HEK293 (cell line): ENCODE results near the gene NXN.

Experiments used
- CTCF ChIA-PET: fragments of 350-600 bp; formaldehyde crosslinking; extraction: SDS; loops from one replicate; lab custom pipeline; 2021; ENCODE audit warnings: antibody characterized with exemption; lab: Yijun Ruan, JAX
- POLR2A ChIA-PET: fragments of 300-600 bp; formaldehyde crosslinking; extraction: SDS; loops from one replicate; lab custom pipeline; 2020; ENCODE audit warnings: antibody characterized with exemption, inconsistent platforms; lab: Yijun Ruan, JAX
- H3K27ac ChIP-seq: fragments of 200-500 bp; sonication (Bioruptor generic); 2 replicates; pipeline ENCODE4 v1.5.1; 2014; ENCODE audit warnings: low read depth, low read length, control low read depth, inconsistent platforms; ENCODE audit errors: extremely low read depth
- H3K36me3 ChIP-seq, 2 experiments: fragments of 200-500 bp in 1 of 2; sonication (Bioruptor generic) in 1 of 2; 1 replicate in 1 of 2; 2 replicates in 1 of 2; pipeline ENCODE4 v1.5.1; 2014 to 2017; ENCODE audit warnings: inconsistent platforms in 2 of 2, low read length in 2 of 2; ENCODE audit not compliant: control insufficient read depth in 2 of 2, insufficient read depth in 1 of 2
- H3K4me1 ChIP-seq: fragments of 200-500 bp; sonication (Bioruptor generic); 2 replicates; pipeline ENCODE4 v1.5.1; 2014; ENCODE audit warnings: mild to moderate bottlenecking, low read length, inconsistent platforms; ENCODE audit not compliant: control insufficient read depth, insufficient read depth
- H3K4me3 ChIP-seq: 2 replicates; pipeline ENCODE4 v1.5.1; 2011; ENCODE audit warnings: low read depth, mild to moderate bottlenecking, control low read depth, low read length, moderate library complexity
- H3K9me3 ChIP-seq: fragments of 200-500 bp; sonication (Bioruptor generic); 2 replicates; pipeline ENCODE4 v1.5.1; 2014; ENCODE audit warnings: low read depth, low read length, inconsistent platforms; ENCODE audit not compliant: control insufficient read depth, insufficient read depth
- BCL6B ChIP-seq: fragments of 450-650 bp; formaldehyde crosslinking; IDR thresholded peaks from 2 replicates; pipeline ENCODE4 v1.5.1; 2017; ENCODE audit warnings: missing biosample characterization, missing genetic modification characterization
- GLI4 ChIP-seq: fragments of 450-650 bp; formaldehyde crosslinking; IDR thresholded peaks from 2 replicates; pipeline ENCODE4 v1.5.1; 2016; ENCODE audit warnings: missing biosample characterization, missing genetic modification characterization
- MYNN ChIP-seq: fragments of 450-650 bp; formaldehyde crosslinking; IDR thresholded peaks from 2 replicates; pipeline ENCODE4 v1.5.1; 2016; ENCODE audit warnings: missing biosample characterization, missing genetic modification characterization, borderline replicate concordance
- PRDM2 ChIP-seq: fragments of 450-650 bp; formaldehyde crosslinking; IDR thresholded peaks from 2 replicates; pipeline ENCODE4 v1.5.1; 2016; ENCODE audit warnings: missing biosample characterization, missing genetic modification characterization, borderline replicate concordance
- PRDM6 ChIP-seq: fragments of 450-650 bp; formaldehyde crosslinking; IDR thresholded peaks from 2 replicates; pipeline ENCODE4 v1.5.1; 2017; ENCODE audit warnings: missing biosample characterization, missing genetic modification characterization
- RBAK ChIP-seq: fragments of 450-650 bp; formaldehyde crosslinking; IDR thresholded peaks from 2 replicates; pipeline ENCODE4 v1.5.1; 2016; ENCODE audit warnings: missing biosample characterization, missing genetic modification characterization
- REPIN1 ChIP-seq: fragments of 450-650 bp; formaldehyde crosslinking; IDR thresholded peaks from 2 replicates; pipeline ENCODE4 v1.5.1; 2017; ENCODE audit warnings: missing biosample characterization, missing genetic modification characterization, low read depth
- TRIM28 ChIP-seq: IDR thresholded peaks from 2 replicates; pipeline ENCODE4 v1.6.1; 2011; ENCODE audit warnings: low read length, control low read depth, borderline replicate concordance
- YY1 ChIP-seq: fragments of 450-650 bp; formaldehyde crosslinking; IDR thresholded peaks from 2 replicates; pipeline ENCODE4 v1.5.1; 2018; ENCODE audit warnings: missing biosample characterization, missing genetic modification characterization
- ZBTB21 ChIP-seq: fragments of 450-650 bp; formaldehyde crosslinking; IDR thresholded peaks from 2 replicates; pipeline ENCODE4 v1.5.1; 2017; ENCODE audit warnings: missing biosample characterization, missing genetic modification characterization
- ZBTB44 ChIP-seq: fragments of 450-650 bp; IDR thresholded peaks from 2 replicates; pipeline ENCODE4 v1.5.1; 2018; ENCODE audit warnings: missing biosample characterization, mild to moderate bottlenecking, missing genetic modification characterization
- ZFP37 ChIP-seq: fragments of 450-650 bp; formaldehyde crosslinking; IDR thresholded peaks from 2 replicates; pipeline ENCODE4 v1.5.1; 2016; ENCODE audit warnings: missing biosample characterization, missing genetic modification characterization
- ZNF121 ChIP-seq: fragments of 450-650 bp; formaldehyde crosslinking; IDR thresholded peaks from 2 replicates; pipeline ENCODE4 v1.5.1; 2016; ENCODE audit warnings: missing biosample characterization, missing genetic modification characterization
- ZNF174 ChIP-seq: fragments of 450-650 bp; formaldehyde crosslinking; IDR thresholded peaks from 2 replicates; pipeline ENCODE4 v1.5.0; 2017; ENCODE audit warnings: missing biosample characterization, mild to moderate bottlenecking, missing genetic modification characterization
- ZNF214 ChIP-seq: fragments of 450-650 bp; formaldehyde crosslinking; IDR thresholded peaks from 2 replicates; pipeline ENCODE4 v1.5.1; 2017; ENCODE audit warnings: missing biosample characterization, mild to moderate bottlenecking, missing genetic modification characterization, borderline replicate concordance
- ZNF23 ChIP-seq: fragments of 450-650 bp; formaldehyde crosslinking; IDR thresholded peaks from 2 replicates; pipeline ENCODE4 v1.5.1; 2016; ENCODE audit warnings: missing biosample characterization, missing genetic modification characterization, borderline replicate concordance
- ZNF239 ChIP-seq: fragments of 450-650 bp; formaldehyde crosslinking; IDR thresholded peaks from 2 replicates; pipeline ENCODE4 v1.5.1; 2016; ENCODE audit warnings: missing biosample characterization, missing genetic modification characterization
- ZNF280C ChIP-seq: fragments of 450-650 bp; formaldehyde crosslinking; IDR thresholded peaks from 2 replicates; pipeline ENCODE4 v1.5.1; 2016; ENCODE audit warnings: missing biosample characterization, missing genetic modification characterization
- ZNF366 ChIP-seq: fragments of 450-650 bp; formaldehyde crosslinking; conservative IDR thresholded peaks from 2 replicates; pipeline ENCODE4 v1.5.1; 2016; ENCODE audit warnings: missing biosample characterization, missing genetic modification characterization
- ZNF530 ChIP-seq: fragments of 450-650 bp; formaldehyde crosslinking; IDR thresholded peaks from 2 replicates; pipeline ENCODE4 v1.5.1; 2016; ENCODE audit warnings: low read depth, missing biosample characterization, missing genetic modification characterization
- ZNF549 ChIP-seq: fragments of 450-650 bp; IDR thresholded peaks from 2 replicates; pipeline ENCODE4 v1.5.1; 2018; ENCODE audit warnings: missing biosample characterization, missing genetic modification characterization, mild to moderate bottlenecking, inconsistent platforms, moderate library complexity
- ZNF561 ChIP-seq: fragments of 450-650 bp; IDR thresholded peaks from 2 replicates; pipeline ENCODE4 v1.5.1; 2018; ENCODE audit warnings: missing biosample characterization, missing genetic modification characterization, borderline replicate concordance
- ZNF621 ChIP-seq: fragments of 450-650 bp; formaldehyde crosslinking; IDR thresholded peaks from 2 replicates; pipeline ENCODE4 v1.5.1; 2017; ENCODE audit warnings: missing biosample characterization, missing genetic modification characterization
- ZNF626 ChIP-seq: fragments of 450-650 bp; sonication (Bioruptor Pico); formaldehyde crosslinking; IDR thresholded peaks from 2 replicates; pipeline ENCODE4 v1.5.1; 2018; ENCODE audit warnings: missing biosample characterization, missing genetic modification characterization, inconsistent platforms
- ZNF747 ChIP-seq: fragments of 450-650 bp; formaldehyde crosslinking; IDR thresholded peaks from 2 replicates; pipeline ENCODE4 v1.5.1; 2016; ENCODE audit warnings: missing biosample characterization, missing genetic modification characterization
- ZNF837 ChIP-seq: fragments of 450-650 bp; formaldehyde crosslinking; IDR thresholded peaks from 2 replicates; pipeline ENCODE4 v1.5.1; 2016; ENCODE audit warnings: missing biosample characterization, missing genetic modification characterization
- ZXDB ChIP-seq: fragments of 450-650 bp; formaldehyde crosslinking; IDR thresholded peaks from 2 replicates; pipeline ENCODE4 v1.5.1; 2016; ENCODE audit warnings: missing biosample characterization, missing genetic modification characterization

Gene NXN

GRCh38 chr17:956905-957304, 22.7 kb downstream of the NXN start:
- Histone ChIP-seq H3K27ac (no peak overlapping the region), H3K4me1 (peaks cover 11% of the 10 kb centered on the region), H3K4me3 (no peak overlapping the region), H3K9me3 (no peaks in the 10 kb centered on the region), H3K36me3 (no peaks in the 10 kb centered on the region)
- ChIA-PET POLR2A (interaction anchor here (0.6 to 2.1 kb wide), 10 partner anchors 9 to 175 kb away, joined by 3 to 11 read pairs (median 4); partner anchors contain the start of genes GLOD4, MRM3 and NXN), CTCF (interaction anchor here (0.5 to 1.3 kb wide), 8 partner anchors 9 to 99 kb away, joined by 3 to 8 read pairs (median 4); partner anchors contain the start of genes NXN and TIMM22)
- TF ChIP-seq PRDM6 (tag by site-specific recombination) (peak; percentile 82), ZNF549 (tag by site-specific recombination) (no peak), ZNF837 (no peak), ZNF626 (tag by site-specific recombination) (no peak), MYNN (no peak), ZBTB44 (tag by site-specific recombination) (peak; percentile 71), ZNF121 (tag by site-specific recombination) (no peak), ZNF561 (tag by site-specific recombination) (peak; percentile 62; the same call in 1 of the 2 replicates), ZNF174 (no peak), ZNF214 (no peak), ZXDB (peak; percentile 67; the same call in 1 of the 2 replicates), ZNF280C (tag by site-specific recombination) (no peak), ZNF23 (tag by site-specific recombination) (no peak), ZNF530 (tag by site-specific recombination) (no peak), YY1 (no peak), ZNF621 (no peak), RBAK (tag by site-specific recombination) (no peak), BCL6B (tag by site-specific recombination) (no peak), ZNF366 (tag by site-specific recombination) (peak; percentile 77), REPIN1 (tag by site-specific recombination) (no peak), GLI4 (tag by site-specific recombination) (no peak), ZFP37 (no peak), ZNF747 (tag by site-specific recombination) (no peak), PRDM2 (tag by site-specific recombination) (no peak), ZNF239 (tag by site-specific recombination) (no peak), ZBTB21 (tag by site-specific recombination) (no peak), TRIM28 (peak; percentile 75; the same call in 1 of the 2 replicates)
